ENCODE measurements around the gene ZNG1A.
"Not testable (repeated sequence)": the region's sequence is repeated elsewhere in the genome, so short reads cannot be mapped to it uniquely, and the experiment has no call there.

GRCh38 chr9:117144-117994 lies 61.5 kb downstream of the ZNG1A start:
- TF ChIP-seq, protein P1, sequence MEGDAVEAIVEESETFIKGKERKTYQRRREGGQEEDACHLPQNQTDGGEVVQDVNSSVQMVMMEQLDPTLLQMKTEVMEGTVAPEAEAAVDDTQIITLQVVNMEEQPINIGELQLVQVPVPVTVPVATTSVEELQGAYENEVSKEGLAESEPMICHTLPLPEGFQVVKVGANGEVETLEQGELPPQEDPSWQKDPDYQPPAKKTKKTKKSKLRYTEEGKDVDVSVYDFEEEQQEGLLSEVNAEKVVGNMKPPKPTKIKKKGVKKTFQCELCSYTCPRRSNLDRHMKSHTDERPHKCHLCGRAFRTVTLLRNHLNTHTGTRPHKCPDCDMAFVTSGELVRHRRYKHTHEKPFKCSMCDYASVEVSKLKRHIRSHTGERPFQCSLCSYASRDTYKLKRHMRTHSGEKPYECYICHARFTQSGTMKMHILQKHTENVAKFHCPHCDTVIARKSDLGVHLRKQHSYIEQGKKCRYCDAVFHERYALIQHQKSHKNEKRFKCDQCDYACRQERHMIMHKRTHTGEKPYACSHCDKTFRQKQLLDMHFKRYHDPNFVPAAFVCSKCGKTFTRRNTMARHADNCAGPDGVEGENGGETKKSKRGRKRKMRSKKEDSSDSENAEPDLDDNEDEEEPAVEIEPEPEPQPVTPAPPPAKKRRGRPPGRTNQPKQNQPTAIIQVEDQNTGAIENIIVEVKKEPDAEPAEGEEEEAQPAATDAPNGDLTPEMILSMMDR (IDR thresholded peaks at IDR 0.05; ENCODE audit: insufficient read depth, low read length, poor library complexity, severe bottlenecking), result not testable (repeated sequence)
- TF ChIP-seq EZH2phosphoT487 (conservative IDR thresholded peaks at IDR 0.05; ENCODE audit: low read length), result not testable (repeated sequence)

Data from SU-DHL-6 (cell line).